ENCODE data around the gene TRIM71.

The TRIM71 gene

GRCh38 chr3:32881624-32882023 is 63.8 kb downstream of the TRIM71 start:
- TF ChIP-seq JUND (IDR thresholded peaks at IDR 0.05; ENCODE audit: low read depth): no peak
- DNase-seq (ENCODE audit: low read depth in 1 of 2, low spot score in 1 of 2): no peak
- in situ Hi-C loops (cut with HindIII; ENCODE audit: low pct_unique_long_range_greater_than_20kb, low sequenced_read_pairs): no loop called here

GRCh38 chr3:32882189-32882588 is 64.4 kb downstream of the TRIM71 start:
- TF ChIP-seq JUND (IDR thresholded peaks at IDR 0.05; ENCODE audit: low read depth): no peak
- in situ Hi-C loops (cut with HindIII; ENCODE audit: low pct_unique_long_range_greater_than_20kb, low sequenced_read_pairs): no loop called here
- no peak for DNase-seq (ENCODE audit: low read depth in 1 of 2, low spot score in 1 of 2)

GRCh38 chr3:32882603-32883025 is 64.8 kb downstream of the TRIM71 start:
- in situ Hi-C loops (cut with HindIII; ENCODE audit: low pct_unique_long_range_greater_than_20kb, low sequenced_read_pairs): no loop called here
- TF ChIP-seq JUND (IDR thresholded peaks at IDR 0.05; ENCODE audit: low read depth): no peak
- no peak for DNase-seq (ENCODE audit: low read depth in 1 of 2, low spot score in 1 of 2)

- no peak for DNase-seq (ENCODE audit: low read depth in 1 of 2, low spot score in 1 of 2)
- no peak for TF ChIP-seq JUND (IDR thresholded peaks at IDR 0.05; ENCODE audit: low read depth)
- in situ Hi-C loops (cut with HindIII; ENCODE audit: low pct_unique_long_range_greater_than_20kb, low sequenced_read_pairs): no loop called here
Measured at GRCh38 chr3:32883817-32884216, 66.0 kb downstream of the TRIM71 start.

- TF ChIP-seq JUND (IDR thresholded peaks at IDR 0.05; ENCODE audit: low read depth): no peak
- DNase-seq (ENCODE audit: low read depth in 1 of 2, low spot score in 1 of 2): no peak
- in situ Hi-C loops (cut with HindIII; ENCODE audit: low pct_unique_long_range_greater_than_20kb, low sequenced_read_pairs): no loop called here
Measured at GRCh38 chr3:32884591-32884990, 66.8 kb downstream of the TRIM71 start.

GRCh38 chr3:32885283-32885901 is 67.6 kb downstream of the TRIM71 start:
- TF ChIP-seq JUND (IDR thresholded peaks at IDR 0.05; ENCODE audit: low read depth): no peak
- no peak for DNase-seq (ENCODE audit: low read depth in 1 of 2, low spot score in 1 of 2)
- in situ Hi-C loops (cut with HindIII; ENCODE audit: low pct_unique_long_range_greater_than_20kb, low sequenced_read_pairs): no loop called here

GRCh38 chr3:32886296-32886695 is 68.5 kb downstream of the TRIM71 start:
- in situ Hi-C loops (cut with HindIII; ENCODE audit: low pct_unique_long_range_greater_than_20kb, low sequenced_read_pairs): no loop called here
- TF ChIP-seq JUND (IDR thresholded peaks at IDR 0.05; ENCODE audit: low read depth): no peak
- no peak for DNase-seq (ENCODE audit: low read depth in 1 of 2, low spot score in 1 of 2)

- no peak for DNase-seq (ENCODE audit: low read depth in 1 of 2, low spot score in 1 of 2)
- in situ Hi-C loops (cut with HindIII; ENCODE audit: low pct_unique_long_range_greater_than_20kb, low sequenced_read_pairs): no loop called here
- no peak for TF ChIP-seq JUND (IDR thresholded peaks at IDR 0.05; ENCODE audit: low read depth)
Measured at GRCh38 chr3:32886911-32887310, 69.1 kb downstream of the TRIM71 start.

- in situ Hi-C loops (cut with HindIII; ENCODE audit: low pct_unique_long_range_greater_than_20kb, low sequenced_read_pairs): no loop called here
- DNase-seq (ENCODE audit: low read depth in 1 of 2, low spot score in 1 of 2): no peak
- no peak for TF ChIP-seq JUND (IDR thresholded peaks at IDR 0.05; ENCODE audit: low read depth)
Measured at GRCh38 chr3:32888739-32889138, 70.9 kb downstream of the TRIM71 start.

- no peak for DNase-seq (ENCODE audit: low read depth in 1 of 2, low spot score in 1 of 2)
- TF ChIP-seq JUND (IDR thresholded peaks at IDR 0.05; ENCODE audit: low read depth): no peak
- in situ Hi-C loops (cut with HindIII; ENCODE audit: low pct_unique_long_range_greater_than_20kb, low sequenced_read_pairs): no loop called here
Measured at GRCh38 chr3:32890420-32891276, 72.9 kb downstream of the TRIM71 start.

GRCh38 chr3:32891365-32891764 is 73.6 kb downstream of the TRIM71 start:
- in situ Hi-C loops (cut with HindIII; ENCODE audit: low pct_unique_long_range_greater_than_20kb, low sequenced_read_pairs): no loop called here
- TF ChIP-seq JUND (IDR thresholded peaks at IDR 0.05; ENCODE audit: low read depth): no peak
- no peak for DNase-seq (ENCODE audit: low read depth in 1 of 2, low spot score in 1 of 2)

GRCh38 chr3:32892625-32893598 is 75.1 kb downstream of the TRIM71 start:
- no peak for DNase-seq (ENCODE audit: low read depth in 1 of 2, low spot score in 1 of 2)
- in situ Hi-C loops (cut with HindIII; ENCODE audit: low pct_unique_long_range_greater_than_20kb, low sequenced_read_pairs): no loop called here
- TF ChIP-seq JUND (IDR thresholded peaks at IDR 0.05; ENCODE audit: low read depth): no peak

Data from T47D (cell line).